WTC11 (cell line): Measurements from ENCODE around the gene CYGB. TPM values are rescaled to one million over a fixed set of nuclear protein-coding genes. Genes with fewer than 3 reads are reported as not detected.

Source experiments
- ATAC-seq: fragments of 200-7000 bp; cut with Tn5 transposase; 2 replicates; pipeline ENCODE4 v1.10.0; 2021; ENCODE audit warnings: mild to moderate bottlenecking, moderate library complexity
- CTCF ChIA-PET: fragments of 300-600 bp; sonication (Branson Sonifier 250); formaldehyde crosslinking; loops from one replicate; lab custom pipeline; 2021; ENCODE audit warnings: antibody characterized with exemption; lab: Charles Lee
- POLR2A ChIA-PET: fragments of 350-600 bp; sonication (Branson Sonifier 250); formaldehyde crosslinking; loops from one replicate; lab custom pipeline; 2021; ENCODE audit warnings: antibody characterized with exemption; lab: Charles Lee
- DNase-seq: peaks from one replicate; pipeline ENCODE4 v3.0.0; 2021; ENCODE audit warnings: low spot score
- H3K27ac Mint-ChIP-seq: 2 replicates; pipeline ENCODE4 v1.8.0; 2021; ENCODE audit warnings: mixed read lengths
- H3K27me3 Mint-ChIP-seq: 2 replicates; pipeline ENCODE4 v1.8.0; 2021; ENCODE audit warnings: low read depth, mild to moderate bottlenecking, moderate library complexity, mixed read lengths
- H3K36me3 Mint-ChIP-seq: 2 replicates; pipeline ENCODE4 v1.8.0; 2021; ENCODE audit warnings: mixed read lengths
- H3K4me1 Mint-ChIP-seq: 2 replicates; pipeline ENCODE4 v1.8.0; 2022; ENCODE audit warnings: mixed read lengths
- H3K4me3 Mint-ChIP-seq: 2 replicates; pipeline ENCODE4 v1.8.0; 2021; ENCODE audit warnings: mild to moderate bottlenecking, moderate library complexity, mixed read lengths
- H3K9me3 Mint-ChIP-seq: 2 replicates; pipeline ENCODE4 v1.8.0; 2021; ENCODE audit warnings: mixed read lengths
- AR ChIP-seq: fragments of 250-450 bp; sonication (Bioruptor Pico); IDR thresholded peaks from 2 replicates; pipeline ENCODE4 v1.9.0; 2021; ENCODE audit warnings: mild to moderate bottlenecking
- HMGXB4 ChIP-seq: sonication (generic); formaldehyde crosslinking; IDR thresholded peaks from 2 replicates; pipeline ENCODE4 v1.8.1; 2023; ENCODE audit warnings: mild to moderate bottlenecking, moderate library complexity, missing genetic modification reagents
- TCF7 ChIP-seq: sonication (generic); formaldehyde crosslinking; IDR thresholded peaks from 2 replicates; pipeline ENCODE4 v1.8.0; 2022; ENCODE audit warnings: mild to moderate bottlenecking, low read depth, missing genetic modification reagents, moderate library complexity
- ZNF263 ChIP-seq: sonication (generic); formaldehyde crosslinking; IDR thresholded peaks from 2 replicates; pipeline ENCODE4 v1.8.1; 2022; ENCODE audit warnings: low read depth, mild to moderate bottlenecking, moderate library complexity, missing genetic modification reagents
- ZNF396 ChIP-seq: fragments of 250-450 bp; sonication (Bioruptor Pico); IDR thresholded peaks from 2 replicates; pipeline ENCODE4 v1.8.0; 2021; ENCODE audit warnings: mild to moderate bottlenecking, moderate library complexity, borderline replicate concordance
- ZNF512 ChIP-seq: sonication (generic); formaldehyde crosslinking; IDR thresholded peaks from 2 replicates; pipeline ENCODE4 v1.8.1; 2022; ENCODE audit warnings: missing genetic modification reagents, borderline replicate concordance
- total RNA-seq: library from RNA; stranded (reverse); gene quantifications from 3 replicates; pipeline ENCODE4 v1.2.3, GENCODE V29; 2021
- TF ChIP-seq, protein P1 (sequence below): sonication (generic); formaldehyde crosslinking; IDR thresholded peaks from 2 replicates; pipeline ENCODE4 v1.8.0; 2022; ENCODE audit warnings: mild to moderate bottlenecking, missing genetic modification reagents
- TF ChIP-seq, protein P2 (sequence below): sonication (generic); formaldehyde crosslinking; IDR thresholded peaks from 2 replicates; pipeline ENCODE4 v1.8.0; 2022; ENCODE audit warnings: mild to moderate bottlenecking, missing genetic modification reagents
- TF ChIP-seq, protein P3 (sequence below): sonication (generic); formaldehyde crosslinking; IDR thresholded peaks from 2 replicates; pipeline ENCODE4 v1.8.0; 2022; ENCODE audit warnings: mild to moderate bottlenecking, missing genetic modification reagents

CYGB gene
- total RNA-seq, 1 experiment from 2014 or later: 3.6 TPM

GRCh38 chr17:76532072-76532651 is 5.3 kb downstream of the CYGB start:
- DNase-seq: no peak
- ChIA-PET CTCF (interaction anchor here (0.6 to 9.7 kb wide), 4 partner anchors 8 to 147 kb away, joined by 3 to 123 read pairs (median 3); no protein-coding TSS in a partner anchor), POLR2A (no interaction called here)
- H3K4me3 Mint-ChIP-seq: no peak overlapping the region
- no peak overlapping the region for H3K27ac Mint-ChIP-seq
- H3K4me1 Mint-ChIP-seq: peaks cover 16% of the 10 kb centered on the region
- no peak for ATAC-seq
- TF ChIP-seq AR (CRISPR knock-in tag) (no peak), ZNF263 (CRISPR knock-in tag) (no peak), TCF7 (no peak)
- TF ChIP-seq, protein P1, sequence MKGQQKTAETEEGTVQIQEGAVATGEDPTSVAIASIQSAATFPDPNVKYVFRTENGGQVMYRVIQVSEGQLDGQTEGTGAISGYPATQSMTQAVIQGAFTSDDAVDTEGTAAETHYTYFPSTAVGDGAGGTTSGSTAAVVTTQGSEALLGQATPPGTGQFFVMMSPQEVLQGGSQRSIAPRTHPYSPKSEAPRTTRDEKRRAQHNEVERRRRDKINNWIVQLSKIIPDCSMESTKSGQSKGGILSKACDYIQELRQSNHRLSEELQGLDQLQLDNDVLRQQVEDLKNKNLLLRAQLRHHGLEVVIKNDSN (CRISPR knock-in tag): no peak
- no peaks in the 10 kb centered on the region for H3K9me3 Mint-ChIP-seq
- H3K36me3 Mint-ChIP-seq: no peaks in the 10 kb centered on the region
- H3K27me3 Mint-ChIP-seq: peaks cover 24% of the 10 kb centered on the region

- DNase-seq (no peak), ATAC-seq (no peak)
- TF ChIP-seq, protein P2, sequence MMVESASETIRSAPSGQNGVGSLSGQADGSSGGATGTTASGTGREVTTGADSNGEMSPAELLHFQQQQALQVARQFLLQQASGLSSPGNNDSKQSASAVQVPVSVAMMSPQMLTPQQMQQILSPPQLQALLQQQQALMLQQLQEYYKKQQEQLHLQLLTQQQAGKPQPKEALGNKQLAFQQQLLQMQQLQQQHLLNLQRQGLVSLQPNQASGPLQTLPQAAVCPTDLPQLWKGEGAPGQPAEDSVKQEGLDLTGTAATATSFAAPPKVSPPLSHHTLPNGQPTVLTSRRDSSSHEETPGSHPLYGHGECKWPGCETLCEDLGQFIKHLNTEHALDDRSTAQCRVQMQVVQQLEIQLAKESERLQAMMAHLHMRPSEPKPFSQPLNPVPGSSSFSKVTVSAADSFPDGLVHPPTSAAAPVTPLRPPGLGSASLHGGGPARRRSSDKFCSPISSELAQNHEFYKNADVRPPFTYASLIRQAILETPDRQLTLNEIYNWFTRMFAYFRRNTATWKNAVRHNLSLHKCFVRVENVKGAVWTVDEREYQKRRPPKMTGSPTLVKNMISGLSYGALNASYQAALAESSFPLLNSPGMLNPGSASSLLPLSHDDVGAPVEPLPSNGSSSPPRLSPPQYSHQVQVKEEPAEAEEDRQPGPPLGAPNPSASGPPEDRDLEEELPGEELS (CRISPR knock-in tag): no peak
- no peak for TF ChIP-seq ZNF396
- TF ChIP-seq HMGXB4: no peak
- TF ChIP-seq, protein P3, sequence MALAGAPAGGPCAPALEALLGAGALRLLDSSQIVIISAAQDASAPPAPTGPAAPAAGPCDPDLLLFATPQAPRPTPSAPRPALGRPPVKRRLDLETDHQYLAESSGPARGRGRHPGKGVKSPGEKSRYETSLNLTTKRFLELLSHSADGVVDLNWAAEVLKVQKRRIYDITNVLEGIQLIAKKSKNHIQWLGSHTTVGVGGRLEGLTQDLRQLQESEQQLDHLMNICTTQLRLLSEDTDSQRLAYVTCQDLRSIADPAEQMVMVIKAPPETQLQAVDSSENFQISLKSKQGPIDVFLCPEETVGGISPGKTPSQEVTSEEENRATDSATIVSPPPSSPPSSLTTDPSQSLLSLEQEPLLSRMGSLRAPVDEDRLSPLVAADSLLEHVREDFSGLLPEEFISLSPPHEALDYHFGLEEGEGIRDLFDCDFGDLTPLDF (CRISPR knock-in tag): no peak
- no peak for TF ChIP-seq ZNF512 (CRISPR knock-in tag)
- Mint-ChIP-seq H3K4me1 (peaks cover 17% of the 10 kb centered on the region), H3K27ac (no peak overlapping the region), H3K36me3 (no peaks in the 10 kb centered on the region), H3K9me3 (no peaks in the 10 kb centered on the region), H3K4me3 (no peak overlapping the region), H3K27me3 (peaks cover 18% of the 10 kb centered on the region)
- POLR2A ChIA-PET: no interaction called here
- CTCF ChIA-PET: interaction anchor here (0.6 to 2.2 kb wide), 2 partner anchors 9 to 147 kb away, joined by 3 to 9 read pairs; partner anchors contain the start of gene PRCD
Observed at GRCh38 chr17:76531486-76532038, 5.9 kb downstream of the CYGB start.
